ENCODE results near the gene UNC5CL. TPM values are rescaled to one million over a fixed set of nuclear protein-coding genes. Genes with fewer than 3 reads are reported as not detected.
"Not testable (repeated sequence)": the region's sequence is repeated elsewhere in the genome, so short reads cannot be mapped to it uniquely, and the experiment has no call there.

Gene UNC5CL
- polyA plus RNA-seq, 3 donors, result 5.1 to 10.7 (median 9.4) TPM

GRCh38 chr6:41040940-41041536 is 2.0 kb upstream of the UNC5CL start:
- DNase-seq, result no peak

GRCh38 chr6:41040101-41040939 is 1.3 kb upstream of the UNC5CL start:
- DNase-seq, result no peak

- DNase-seq, result no peak
Measured at GRCh38 chr6:41038205-41038604, 816 bp downstream of the UNC5CL start.

- no peak for DNase-seq
Measured at GRCh38 chr6:41037107-41037900, 1.7 kb downstream of the UNC5CL start.

GRCh38 chr6:41036601-41037000 is 2.4 kb downstream of the UNC5CL start:
- no peak for DNase-seq

GRCh38 chr6:41036186-41036585 is 2.8 kb downstream of the UNC5CL start:
- DNase-seq, result no peak

DNA sequence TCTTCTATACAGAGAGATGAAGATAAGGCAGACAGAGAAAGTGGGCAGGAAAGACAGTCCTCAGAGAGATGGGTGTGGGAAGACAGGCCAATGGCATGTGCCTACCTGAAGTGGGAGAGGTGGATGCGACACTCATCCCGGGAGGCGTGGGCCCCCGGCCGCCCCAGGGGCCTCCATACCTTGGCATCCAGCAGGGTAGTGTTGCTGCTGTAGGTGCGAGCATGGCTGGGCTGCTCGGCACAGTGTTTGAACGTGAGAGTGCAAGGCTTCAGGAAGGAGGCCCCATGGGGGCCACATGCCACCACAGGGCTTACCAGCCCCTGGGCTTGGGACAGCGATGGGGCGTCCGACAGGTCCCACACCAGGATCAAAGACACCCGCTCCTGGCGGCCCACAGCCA is 5.2 kb downstream of the UNC5CL start:
- no peak for DNase-seq

GRCh38 chr6:41032830-41033229 is 6.2 kb downstream of the UNC5CL start:
- no peak for DNase-seq

DNA sequence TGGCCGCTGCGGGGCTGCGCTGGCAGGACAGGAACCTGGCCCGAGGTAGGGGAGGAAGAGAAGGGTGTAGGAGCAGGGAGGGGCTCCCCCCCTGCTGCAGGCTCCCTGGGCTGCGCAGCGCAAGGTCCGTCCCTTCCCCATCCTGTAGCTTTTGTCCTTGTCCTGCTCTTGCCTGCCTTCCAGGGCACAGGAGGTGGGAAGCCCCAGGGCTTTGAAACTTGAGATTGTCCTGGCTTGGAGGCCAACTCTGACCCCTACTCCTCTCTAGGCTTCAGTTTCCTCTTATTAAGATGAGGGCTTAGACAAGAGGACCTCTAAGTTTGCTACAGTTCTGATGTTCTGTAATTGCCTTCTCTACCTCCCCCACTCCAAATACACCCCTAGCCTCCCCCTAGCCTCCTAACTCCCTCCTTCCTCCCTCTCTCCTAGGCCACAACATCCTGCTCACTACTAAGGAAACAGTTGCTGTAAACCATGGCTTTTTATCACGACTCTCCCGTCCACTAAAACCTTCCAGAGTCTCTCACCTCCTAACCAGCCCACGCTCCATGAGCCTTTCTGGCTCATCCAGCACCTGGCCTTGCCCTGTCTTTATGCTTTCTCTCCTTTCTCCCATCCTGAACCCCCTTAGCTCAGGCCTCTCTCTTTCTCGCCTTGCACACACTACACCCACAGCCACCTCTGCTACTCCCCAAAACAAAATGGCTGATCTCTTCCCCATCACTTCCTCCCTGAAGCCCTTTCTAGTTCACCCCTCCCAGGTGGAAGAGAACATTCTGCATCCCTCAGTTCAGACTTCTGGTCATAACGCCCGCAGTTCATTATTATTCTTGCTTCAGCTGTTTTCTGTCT is 10.2 kb downstream of the UNC5CL start:
- no peak for DNase-seq

GRCh38 chr6:41027799-41028560 is 11.0 kb downstream of the UNC5CL start:
- DNase-seq, result peak; percentile 82

GRCh38 chr6:41027241-41027640 is 11.8 kb downstream of the UNC5CL start:
- no peak for DNase-seq

- DNase-seq, result no peak
Measured at GRCh38 chr6:41025966-41026530, 13.0 kb downstream of the UNC5CL start.

DNA sequence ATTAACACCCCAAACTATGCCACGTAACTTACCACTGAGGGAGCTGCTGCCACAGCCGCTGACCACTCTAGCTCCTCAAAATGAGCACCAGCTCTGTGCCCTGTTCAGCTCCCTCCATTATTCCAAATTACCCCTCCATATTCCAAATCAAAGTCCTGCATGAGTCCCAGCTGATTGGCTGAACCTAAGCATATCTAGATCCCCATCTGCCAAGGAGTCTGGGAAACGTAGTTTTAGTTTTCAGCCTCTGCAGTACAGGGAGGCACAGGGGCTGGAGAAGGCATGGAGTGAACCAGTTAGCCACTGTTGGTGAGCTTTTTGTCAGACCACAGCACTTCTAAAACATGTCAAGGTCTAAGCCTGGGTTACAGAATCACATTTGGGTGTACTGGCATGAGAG is 15.9 kb downstream of the UNC5CL start:
- no peak for DNase-seq

DNA sequence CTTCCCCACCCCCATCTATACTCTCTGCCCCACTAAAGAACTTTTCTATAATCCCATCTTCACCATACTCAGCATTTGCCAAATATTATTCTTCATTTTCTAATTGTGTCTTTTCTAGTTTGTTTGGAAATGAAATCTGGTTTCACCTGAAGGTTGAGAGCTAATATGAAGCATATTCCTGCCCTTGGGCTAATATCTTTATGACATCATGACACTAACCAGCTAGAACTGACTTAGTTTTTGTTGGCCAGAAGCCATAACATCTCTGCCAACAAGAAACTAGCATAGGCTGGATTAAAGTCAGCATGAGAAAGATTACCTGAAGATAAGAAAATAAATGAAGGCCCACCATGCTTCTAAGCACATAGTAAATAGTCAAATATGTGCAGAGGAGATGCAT is 16.7 kb downstream of the UNC5CL start:
- DNase-seq, result no peak

DNA sequence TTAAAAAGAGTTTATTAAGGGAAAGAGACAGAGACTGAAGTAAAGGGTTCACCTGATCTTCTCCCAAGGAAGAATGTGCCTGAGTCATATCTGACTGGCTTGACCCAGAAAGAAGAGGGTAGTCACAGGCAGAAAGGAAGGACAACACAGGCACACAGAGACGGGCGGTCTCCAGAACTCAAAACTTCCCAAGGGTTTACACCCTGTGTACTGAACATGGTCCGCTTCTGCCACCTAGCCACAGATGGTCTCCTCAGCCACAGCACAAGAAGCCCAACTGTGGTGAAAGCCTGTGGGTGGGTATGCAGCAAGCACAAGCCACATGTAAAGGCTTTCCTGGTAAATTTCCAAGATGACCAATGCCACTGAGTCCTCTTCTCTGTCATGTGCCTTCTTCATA is 17.2 kb downstream of the UNC5CL start:
- DNase-seq, result no peak

DNA sequence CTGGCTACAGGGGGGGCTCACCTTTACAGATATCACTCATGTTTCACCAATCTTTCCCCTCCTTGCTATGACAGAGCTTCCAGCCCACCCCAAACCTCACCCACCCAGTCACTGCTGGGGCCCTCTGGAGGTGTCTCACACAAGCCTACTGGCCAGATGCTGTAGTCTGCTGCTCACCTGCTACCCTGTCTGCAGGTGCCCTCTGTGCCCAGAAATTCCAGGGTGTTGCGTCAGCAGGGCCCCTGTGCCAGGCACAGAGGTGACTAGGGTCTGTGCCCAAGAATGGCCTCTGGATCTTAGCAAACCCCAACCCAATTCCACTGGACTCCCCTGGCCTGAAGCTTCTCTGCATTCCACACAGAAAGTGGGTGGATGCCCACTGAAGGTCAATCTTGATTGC is 21.4 kb downstream of the UNC5CL start:
- DNase-seq, result no peak

DNA sequence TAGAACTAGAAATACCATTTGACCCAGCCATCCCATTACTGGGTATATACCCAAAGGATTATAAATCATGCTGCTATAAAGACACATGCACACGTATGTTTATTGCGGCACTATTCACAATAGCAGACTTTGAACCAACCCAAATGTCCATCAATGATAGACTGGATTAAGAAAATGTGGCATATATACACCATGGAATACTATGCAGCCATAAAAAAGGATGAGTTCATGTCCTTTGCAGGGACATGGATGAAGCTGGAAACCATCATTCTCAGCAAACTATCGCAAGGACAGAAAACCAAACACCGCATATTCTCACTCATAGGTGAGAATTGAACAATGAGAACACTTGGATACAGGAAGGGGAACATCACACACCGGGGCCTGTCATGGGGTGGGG is 23.2 kb downstream of the UNC5CL start:
- not testable (repeated sequence) for DNase-seq

DNA sequence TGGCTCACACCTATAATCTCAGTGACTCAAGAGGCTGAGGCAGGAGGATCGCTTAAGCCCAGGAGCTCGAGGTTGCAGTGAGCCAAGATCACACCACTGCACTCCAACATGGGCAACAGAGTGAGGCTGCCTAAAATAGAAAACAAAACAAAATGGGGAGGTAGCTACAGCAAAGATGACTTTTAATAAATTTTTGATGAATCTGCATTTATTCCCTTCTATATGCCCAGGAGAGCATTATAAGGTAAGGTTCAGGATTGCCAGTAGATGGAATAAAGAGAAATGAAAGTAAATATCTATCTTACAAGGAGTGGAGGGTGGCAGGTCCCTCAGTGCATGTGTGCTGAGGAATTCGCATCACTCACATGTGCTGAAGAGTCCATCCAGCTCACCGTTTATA is 24.2 kb downstream of the UNC5CL start:
- no peak for DNase-seq

GRCh38 chr6:41013466-41014153 is 25.4 kb downstream of the UNC5CL start:
- DNase-seq, result no peak

DNA sequence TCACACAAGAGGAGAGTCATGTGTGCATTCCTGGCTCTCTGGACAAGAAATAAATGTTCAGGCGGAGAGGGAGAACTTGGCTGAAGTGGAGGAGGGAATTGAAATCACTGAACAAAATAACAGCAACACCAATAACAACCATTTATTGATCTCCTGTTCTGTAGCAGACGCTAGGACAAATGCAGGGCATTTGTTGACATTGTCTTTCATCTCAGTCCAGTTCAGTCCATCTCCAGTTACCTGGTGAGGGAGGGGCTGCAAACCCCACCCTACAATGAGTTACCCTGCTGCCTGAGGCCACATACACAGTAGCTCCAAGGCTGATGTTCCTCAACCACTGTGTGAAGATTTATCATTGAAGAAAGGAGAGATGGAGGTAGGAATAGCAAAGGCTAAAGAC is 27.3 kb downstream of the UNC5CL start:
- DNase-seq, result no peak
